Measurements from ENCODE around the gene TMTC3.

- TF ChIP-seq TAF1 (IDR thresholded peaks at IDR 0.05; ENCODE audit: low read depth) (no peak), NFIC (IDR thresholded peaks at IDR 0.05) (no peak), USF1 (IDR thresholded peaks at IDR 0.05) (no peak)
- TF ChIP-seq, protein P1, sequence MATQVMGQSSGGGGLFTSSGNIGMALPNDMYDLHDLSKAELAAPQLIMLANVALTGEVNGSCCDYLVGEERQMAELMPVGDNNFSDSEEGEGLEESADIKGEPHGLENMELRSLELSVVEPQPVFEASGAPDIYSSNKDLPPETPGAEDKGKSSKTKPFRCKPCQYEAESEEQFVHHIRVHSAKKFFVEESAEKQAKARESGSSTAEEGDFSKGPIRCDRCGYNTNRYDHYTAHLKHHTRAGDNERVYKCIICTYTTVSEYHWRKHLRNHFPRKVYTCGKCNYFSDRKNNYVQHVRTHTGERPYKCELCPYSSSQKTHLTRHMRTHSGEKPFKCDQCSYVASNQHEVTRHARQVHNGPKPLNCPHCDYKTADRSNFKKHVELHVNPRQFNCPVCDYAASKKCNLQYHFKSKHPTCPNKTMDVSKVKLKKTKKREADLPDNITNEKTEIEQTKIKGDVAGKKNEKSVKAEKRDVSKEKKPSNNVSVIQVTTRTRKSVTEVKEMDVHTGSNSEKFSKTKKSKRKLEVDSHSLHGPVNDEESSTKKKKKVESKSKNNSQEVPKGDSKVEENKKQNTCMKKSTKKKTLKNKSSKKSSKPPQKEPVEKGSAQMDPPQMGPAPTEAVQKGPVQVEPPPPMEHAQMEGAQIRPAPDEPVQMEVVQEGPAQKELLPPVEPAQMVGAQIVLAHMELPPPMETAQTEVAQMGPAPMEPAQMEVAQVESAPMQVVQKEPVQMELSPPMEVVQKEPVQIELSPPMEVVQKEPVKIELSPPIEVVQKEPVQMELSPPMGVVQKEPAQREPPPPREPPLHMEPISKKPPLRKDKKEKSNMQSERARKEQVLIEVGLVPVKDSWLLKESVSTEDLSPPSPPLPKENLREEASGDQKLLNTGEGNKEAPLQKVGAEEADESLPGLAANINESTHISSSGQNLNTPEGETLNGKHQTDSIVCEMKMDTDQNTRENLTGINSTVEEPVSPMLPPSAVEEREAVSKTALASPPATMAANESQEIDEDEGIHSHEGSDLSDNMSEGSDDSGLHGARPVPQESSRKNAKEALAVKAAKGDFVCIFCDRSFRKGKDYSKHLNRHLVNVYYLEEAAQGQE (IDR thresholded peaks at IDR 0.05; ENCODE audit: low read depth): no peak
These were observed 14.3 kb upstream of the TMTC3 start for GRCh38 chr12:88127855-88128254.
